DOHH2 (cell line): ENCODE measurements around the gene SYT14.

Experiments
- H3F3A ChIP-seq: fragments of 200-600 bp; sonication (generic), shearing (Covaris generic); 2 replicates; pipeline ENCODE4 v1.6.0; 2016; ENCODE audit warnings: antibody characterized with exemption, mild to moderate bottlenecking; ENCODE audit not compliant: control insufficient read depth, insufficient read depth
- H3K27ac ChIP-seq: fragments of 200-600 bp; sonication (generic); 2 replicates; pipeline ENCODE4 v1.5.1; 2014; ENCODE audit warnings: low read depth, mild to moderate bottlenecking, low read length, moderate library complexity
- H3K27me3 ChIP-seq: fragments of 200-600 bp; sonication (generic); 2 replicates; pipeline ENCODE4 v1.6.1; 2014; ENCODE audit warnings: mild to moderate bottlenecking, low read length, mixed read lengths; ENCODE audit not compliant: control insufficient read depth
- H3K36me3 ChIP-seq: fragments of 200-600 bp; sonication (generic); 2 replicates; pipeline ENCODE4 v1.6.1; 2014; ENCODE audit warnings: mild to moderate bottlenecking, low read length, moderate library complexity, mixed read lengths; ENCODE audit not compliant: control insufficient read depth
- H3K4me1 ChIP-seq: fragments of 200-600 bp; sonication (generic); 2 replicates; pipeline ENCODE4 v1.6.1; 2014; ENCODE audit warnings: mild to moderate bottlenecking, low read length, mixed read lengths; ENCODE audit not compliant: control insufficient read depth
- H3K4me2 ChIP-seq: fragments of 200-600 bp; sonication (generic); 2 replicates; pipeline ENCODE4 v1.6.0; 2014; ENCODE audit warnings: mild to moderate bottlenecking, low read length, moderate library complexity
- H3K4me3 ChIP-seq: fragments of 200-600 bp; sonication (generic); 2 replicates; pipeline ENCODE4 v1.5.1; 2014; ENCODE audit warnings: mild to moderate bottlenecking, low read length, mixed read lengths
- H3K79me2 ChIP-seq: fragments of 200-600 bp; sonication (generic); 2 replicates; pipeline ENCODE4 v1.6.1; 2014; ENCODE audit warnings: mild to moderate bottlenecking, low read length, mixed read lengths; ENCODE audit not compliant: control insufficient read depth
- H3K9me2 ChIP-seq: fragments of 200-600 bp; sonication (generic); replicated peaks from 2 replicates; pipeline ENCODE4 v1.6.1; 2014; ENCODE audit warnings: mild to moderate bottlenecking, low read length, mixed read lengths; ENCODE audit not compliant: control insufficient read depth
- H3K9me3 ChIP-seq: fragments of 200-600 bp; sonication (generic); 2 replicates; pipeline ENCODE4 v1.6.1; 2014; ENCODE audit warnings: antibody characterized with exemption, low read length, mixed read lengths; ENCODE audit not compliant: control insufficient read depth, insufficient read depth
- H4K20me1 ChIP-seq: fragments of 200-600 bp; sonication (generic); 2 replicates; pipeline ENCODE4 v1.6.0; 2014; ENCODE audit warnings: low read depth, mild to moderate bottlenecking, antibody characterized with exemption, low read length, moderate library complexity; ENCODE audit not compliant: control insufficient read depth, insufficient read depth
- EZH2phosphoT487 ChIP-seq: fragments of 200-600 bp; sonication (generic); IDR thresholded peaks from 2 replicates; pipeline ENCODE4 v1.6.1; 2017; ENCODE audit warnings: borderline replicate concordance, mild to moderate bottlenecking, antibody characterized with exemption, low read length, moderate library complexity, mixed read lengths
- TF ChIP-seq, protein P1 (sequence below): fragments of 200-600 bp; sonication (generic); IDR thresholded peaks from one replicate; pipeline ENCODE4 v1.5.1; 2014; ENCODE audit warnings: antibody characterized with exemption, mild to moderate bottlenecking, low read depth, low read length; ENCODE audit not compliant: poor library complexity, severe bottlenecking

Gene SYT14

DNA sequence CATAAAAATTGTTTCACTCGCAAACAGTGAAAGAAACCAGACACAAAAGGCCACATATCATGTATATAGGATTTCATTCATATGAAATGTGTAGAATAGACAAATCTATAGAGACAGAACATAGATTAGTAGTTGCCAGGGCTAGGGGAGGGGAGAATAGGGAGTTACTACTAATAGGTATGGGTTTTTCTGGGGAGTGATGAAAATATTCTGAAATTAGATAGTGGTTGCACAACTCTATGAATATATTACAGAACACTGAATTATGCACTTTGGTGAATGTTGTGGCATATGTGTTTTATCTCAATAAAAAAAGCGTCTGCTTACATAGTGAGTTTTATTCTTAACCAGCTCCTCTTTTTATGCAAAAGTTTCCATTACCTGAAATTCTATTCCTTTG, 21.6 kb downstream of the SYT14 start:
- TF ChIP-seq EZH2phosphoT487 = no peak
- Histone ChIP-seq H3K9me3 (no peaks in the 10 kb centered on the region), H3K4me3 (no peak overlapping the region), H3K36me3 (no peaks in the 10 kb centered on the region), H4K20me1 (no peaks in the 10 kb centered on the region), H3K4me1 (no peaks in the 10 kb centered on the region), H3K9me2 (no peaks in the 10 kb centered on the region), H3K79me2 (no peaks in the 10 kb centered on the region), H3K27me3 (no peaks in the 10 kb centered on the region), H3F3A (no peaks in the 10 kb centered on the region), H3K4me2 (no peak overlapping the region), H3K27ac (no peak overlapping the region)

DNA sequence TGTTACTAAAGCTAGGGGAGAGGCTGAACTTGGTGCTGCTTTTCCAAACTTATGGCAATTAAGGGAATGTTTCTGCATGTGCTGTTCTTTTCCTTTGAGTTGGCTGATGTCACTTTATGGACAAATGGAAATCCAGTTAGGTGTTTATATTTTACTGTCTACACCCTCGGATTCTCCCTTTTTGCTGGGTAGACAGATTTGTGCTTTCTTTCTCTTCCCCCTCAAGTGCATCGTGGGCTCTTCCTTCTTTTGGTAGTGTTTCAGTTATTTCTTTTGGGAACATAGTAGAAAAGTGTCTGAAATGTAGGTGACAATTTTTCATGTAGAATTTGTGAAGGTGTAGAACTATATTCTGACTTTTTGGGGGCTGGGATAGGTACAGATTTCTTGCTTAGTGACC, 22.9 kb downstream of the SYT14 start:
- no peaks in the 10 kb centered on the region for H4K20me1 ChIP-seq
- H3K36me3 ChIP-seq = no peaks in the 10 kb centered on the region
- H3K4me1 ChIP-seq = no peaks in the 10 kb centered on the region
- no peak for TF ChIP-seq EZH2phosphoT487
- TF ChIP-seq, protein P1, sequence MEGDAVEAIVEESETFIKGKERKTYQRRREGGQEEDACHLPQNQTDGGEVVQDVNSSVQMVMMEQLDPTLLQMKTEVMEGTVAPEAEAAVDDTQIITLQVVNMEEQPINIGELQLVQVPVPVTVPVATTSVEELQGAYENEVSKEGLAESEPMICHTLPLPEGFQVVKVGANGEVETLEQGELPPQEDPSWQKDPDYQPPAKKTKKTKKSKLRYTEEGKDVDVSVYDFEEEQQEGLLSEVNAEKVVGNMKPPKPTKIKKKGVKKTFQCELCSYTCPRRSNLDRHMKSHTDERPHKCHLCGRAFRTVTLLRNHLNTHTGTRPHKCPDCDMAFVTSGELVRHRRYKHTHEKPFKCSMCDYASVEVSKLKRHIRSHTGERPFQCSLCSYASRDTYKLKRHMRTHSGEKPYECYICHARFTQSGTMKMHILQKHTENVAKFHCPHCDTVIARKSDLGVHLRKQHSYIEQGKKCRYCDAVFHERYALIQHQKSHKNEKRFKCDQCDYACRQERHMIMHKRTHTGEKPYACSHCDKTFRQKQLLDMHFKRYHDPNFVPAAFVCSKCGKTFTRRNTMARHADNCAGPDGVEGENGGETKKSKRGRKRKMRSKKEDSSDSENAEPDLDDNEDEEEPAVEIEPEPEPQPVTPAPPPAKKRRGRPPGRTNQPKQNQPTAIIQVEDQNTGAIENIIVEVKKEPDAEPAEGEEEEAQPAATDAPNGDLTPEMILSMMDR = no peak
- no peaks in the 10 kb centered on the region for H3K27me3 ChIP-seq
- no peaks in the 10 kb centered on the region for H3K9me2 ChIP-seq
- no peaks in the 10 kb centered on the region for H3K9me3 ChIP-seq
- H3K4me3 ChIP-seq = no peak overlapping the region
- no peak overlapping the region for H3K4me2 ChIP-seq
- no peak overlapping the region for H3K27ac ChIP-seq
- H3K79me2 ChIP-seq = no peaks in the 10 kb centered on the region
- no peaks in the 10 kb centered on the region for H3F3A ChIP-seq

DNA sequence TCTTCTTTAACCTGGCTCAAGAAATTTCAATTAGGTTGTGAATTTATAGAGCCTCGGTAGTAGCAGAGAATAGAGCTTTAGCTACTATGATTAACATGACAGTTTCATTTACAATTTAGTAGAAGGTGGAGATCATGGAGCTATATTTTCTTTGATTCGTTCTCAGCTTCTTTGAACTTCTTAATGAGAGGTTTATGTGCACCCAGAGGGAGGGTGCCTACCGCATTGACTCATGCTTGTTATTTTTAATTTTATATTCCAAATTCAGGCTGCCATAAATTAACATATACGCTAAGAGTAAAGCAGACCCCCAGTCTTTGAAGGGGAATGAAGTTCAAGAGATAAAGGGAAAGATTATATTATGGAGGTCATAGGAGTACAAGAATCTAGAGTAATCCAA, 24.4 kb downstream of the SYT14 start:
- Histone ChIP-seq H3K9me3 (no peaks in the 10 kb centered on the region), H3K36me3 (no peaks in the 10 kb centered on the region), H3K4me1 (no peaks in the 10 kb centered on the region), H3K27me3 (no peaks in the 10 kb centered on the region), H4K20me1 (no peaks in the 10 kb centered on the region), H3K4me2 (no peak overlapping the region), H3F3A (no peaks in the 10 kb centered on the region), H3K9me2 (no peaks in the 10 kb centered on the region), H3K4me3 (no peak overlapping the region), H3K79me2 (no peaks in the 10 kb centered on the region), H3K27ac (no peak overlapping the region)
- TF ChIP-seq, protein P1 = no peak
- TF ChIP-seq EZH2phosphoT487 = no peak

DNA sequence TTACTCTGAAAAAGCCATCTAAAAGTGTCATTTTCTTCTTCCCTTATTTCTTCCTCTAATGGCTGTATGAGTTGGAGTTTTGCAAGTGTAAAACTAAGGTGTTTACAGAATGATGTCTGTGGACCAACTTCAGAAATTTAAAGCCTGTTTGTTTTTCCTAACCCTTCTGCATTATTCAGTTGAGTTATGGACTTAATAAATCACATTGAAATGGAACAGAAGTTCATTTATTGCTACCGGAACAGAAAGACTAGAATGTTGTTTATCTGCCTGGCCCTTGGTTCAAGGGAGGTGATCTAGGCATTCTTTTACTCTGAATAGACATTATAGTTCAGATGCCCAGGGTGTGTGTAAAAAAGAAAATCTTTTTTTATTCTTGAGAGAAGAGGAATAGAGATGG, 24.8 kb downstream of the SYT14 start:
- TF ChIP-seq, protein P1 = no peak
- TF ChIP-seq EZH2phosphoT487 = no peak
- H3K4me3 ChIP-seq = no peak overlapping the region
- H3K36me3 ChIP-seq = no peaks in the 10 kb centered on the region
- H3F3A ChIP-seq = no peaks in the 10 kb centered on the region
- H3K4me2 ChIP-seq = no peak overlapping the region
- H4K20me1 ChIP-seq = no peaks in the 10 kb centered on the region
- no peaks in the 10 kb centered on the region for H3K27me3 ChIP-seq
- no peaks in the 10 kb centered on the region for H3K4me1 ChIP-seq
- H3K79me2 ChIP-seq = no peaks in the 10 kb centered on the region
- no peaks in the 10 kb centered on the region for H3K9me2 ChIP-seq
- no peaks in the 10 kb centered on the region for H3K9me3 ChIP-seq
- H3K27ac ChIP-seq = no peak overlapping the region
